HepG2 (cell line): ENCODE measurements around the gene SDE2. TPM values are rescaled to one million over a fixed set of nuclear protein-coding genes. Genes with fewer than 3 reads are reported as not detected.

Experiments used
- AHDC1 ChIP-seq: sonication (generic); formaldehyde crosslinking; IDR thresholded peaks from 2 replicates; pipeline ENCODE4 v1.5.1; 2020; ENCODE audit warnings: mild to moderate bottlenecking, missing genetic modification reagents, borderline replicate concordance
- DR1 ChIP-seq: sonication (generic); formaldehyde crosslinking; IDR thresholded peaks from 2 replicates; pipeline ENCODE4 v1.8.0; 2021; ENCODE audit warnings: mild to moderate bottlenecking, missing genetic modification reagents, inconsistent platforms
- HNF4A ChIP-seq: sonication (generic); formaldehyde crosslinking; IDR thresholded peaks from 2 replicates; pipeline ENCODE4 v1.4.0; 2020; ENCODE audit warnings: missing genetic modification reagents
- IKZF4 ChIP-seq: sonication (generic); formaldehyde crosslinking; IDR thresholded peaks from 2 replicates; pipeline ENCODE4 v1.5.1; 2020; ENCODE audit warnings: borderline replicate concordance, mild to moderate bottlenecking, low read depth, missing genetic modification reagents; ENCODE audit errors: not compliant biosample characterization
- MED13 ChIP-seq: sonication (generic); formaldehyde crosslinking; IDR thresholded peaks from 2 replicates; pipeline ENCODE4 v1.5.0; 2020; ENCODE audit warnings: missing genetic modification reagents
- MTA3 ChIP-seq: sonication (generic); formaldehyde crosslinking; IDR thresholded peaks from 2 replicates; pipeline ENCODE4 v1.4.0; 2020; ENCODE audit warnings: missing genetic modification reagents
- RARA ChIP-seq: IDR thresholded peaks from 2 replicates; pipeline ENCODE4 v1.6.1; 2016; ENCODE audit warnings: missing genetic modification reagents, missing compliant biosample characterization
- RXRA ChIP-seq: sonication (generic); formaldehyde crosslinking; IDR thresholded peaks from 2 replicates; pipeline ENCODE4 v1.5.1; 2020; ENCODE audit warnings: missing genetic modification reagents
- SALL1 ChIP-seq: sonication (generic); formaldehyde crosslinking; IDR thresholded peaks from 2 replicates; pipeline ENCODE4 v1.8.0; 2022; ENCODE audit warnings: mild to moderate bottlenecking, missing genetic modification reagents
- ZNF235 ChIP-seq: sonication (generic); formaldehyde crosslinking; IDR thresholded peaks from 2 replicates; pipeline ENCODE4 v1.8.1; 2023; ENCODE audit warnings: mild to moderate bottlenecking, missing genetic modification reagents, borderline replicate concordance
- ZNF644 ChIP-seq: IDR thresholded peaks from 2 replicates; pipeline ENCODE4 v1.6.1; 2016; ENCODE audit warnings: low read depth
- ZNF7 ChIP-seq: IDR thresholded peaks from 2 replicates; pipeline ENCODE4 v1.6.1; 2016; ENCODE audit warnings: missing biosample characterization, missing genetic modification reagents
- ZNF749 ChIP-seq: sonication (generic); formaldehyde crosslinking; IDR thresholded peaks from 2 replicates; pipeline ENCODE4 v1.8.0; 2022; ENCODE audit warnings: mild to moderate bottlenecking, missing genetic modification reagents, moderate library complexity, borderline replicate concordance
- polyA plus RNA-seq, 8 experiments: library from polyadenylated mRNA; depleted of rRNA in 3 of 8; stranded (reverse) in 7 of 8; unstranded in 1 of 8; fragments of >200 nt; fragmentation: Illumina TruSeq in 4 of 8; extraction: Trizol in 4 of 8; gene quantifications; 2 replicates each; pipeline versions ENCODE4 v1.2.1 to v1.2.3, GENCODE V29; 2011 to 2016; ENCODE audit warnings: low read depth in 4 of 8, missing spikeins in 1 of 8, mixed read lengths in 1 of 8; ENCODE audit not compliant: insufficient read depth in 1 of 8
- total RNA-seq, 5 experiments: library from RNA; depleted of rRNA; stranded (reverse); fragments of >200 nt; fragmentation: Illumina TruSeq; extraction: Trizol; gene quantifications; 2 replicates each; pipeline ENCODE4 v1.2.3, GENCODE V29; 2016; ENCODE audit warnings: low read depth in 1 of 5
- TF ChIP-seq, protein P1 (sequence below): sonication (generic); formaldehyde crosslinking; IDR thresholded peaks from 2 replicates; pipeline ENCODE4 v1.4.0; 2020; ENCODE audit warnings: missing genetic modification reagents, borderline replicate concordance
- TF ChIP-seq, protein P2 (sequence below): IDR thresholded peaks from 2 replicates; pipeline ENCODE4 v1.6.1; 2016

SDE2 gene
- total and polyA plus RNA-seq, 2 of the 13 experiments (the other 11 are each of a cell fraction or from before 2014, with no cell fraction given) = 10.8 to 19.6 TPM

DNA sequence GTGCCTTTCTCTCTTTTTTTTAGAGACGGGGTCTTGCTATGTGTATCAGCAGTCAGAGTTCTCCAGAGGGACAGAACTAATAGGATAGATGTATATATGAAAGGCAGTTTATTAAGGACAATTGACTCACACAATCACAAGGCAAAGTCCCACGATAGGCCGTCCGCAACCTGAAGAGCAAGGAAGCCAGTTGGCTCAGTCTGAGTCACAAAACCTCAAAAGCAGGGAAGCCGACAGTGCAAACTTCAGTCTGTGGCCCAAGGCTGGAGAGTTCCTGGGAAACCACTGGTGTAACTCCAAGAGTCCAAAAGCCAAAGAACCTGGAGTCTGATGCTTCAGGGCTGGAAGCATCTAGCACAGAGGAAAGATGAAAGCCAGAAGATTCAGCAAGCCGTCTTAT is 47.1 kb upstream of the SDE2 start (continued):
- TF ChIP-seq AHDC1 (CRISPR knock-in tag) (no peak), RXRA (CRISPR knock-in tag) (no peak; the same call in 1 of the 2 replicates), IKZF4 (CRISPR knock-in tag) (no peak), ZNF644 (CRISPR knock-in tag) (peak; percentile 31; the same call in 1 of the 2 replicates), MTA3 (CRISPR knock-in tag) (no peak), HNF4A (CRISPR knock-in tag) (peak; percentile 37), DR1 (CRISPR knock-in tag) (no peak), ZNF749 (CRISPR knock-in tag) (no peak), ZNF235 (CRISPR knock-in tag) (no peak), RARA (CRISPR knock-in tag) (peak; percentile 52; the same call in 1 of the 2 replicates), MED13 (no peak), ZNF7 (CRISPR knock-in tag) (peak; percentile 85; the same call in 1 of the 2 replicates), SALL1 (CRISPR knock-in tag) (0 out of 2 replicates have a peak, but pooled peaks have one; percentile 20)
- TF ChIP-seq, protein P1, sequence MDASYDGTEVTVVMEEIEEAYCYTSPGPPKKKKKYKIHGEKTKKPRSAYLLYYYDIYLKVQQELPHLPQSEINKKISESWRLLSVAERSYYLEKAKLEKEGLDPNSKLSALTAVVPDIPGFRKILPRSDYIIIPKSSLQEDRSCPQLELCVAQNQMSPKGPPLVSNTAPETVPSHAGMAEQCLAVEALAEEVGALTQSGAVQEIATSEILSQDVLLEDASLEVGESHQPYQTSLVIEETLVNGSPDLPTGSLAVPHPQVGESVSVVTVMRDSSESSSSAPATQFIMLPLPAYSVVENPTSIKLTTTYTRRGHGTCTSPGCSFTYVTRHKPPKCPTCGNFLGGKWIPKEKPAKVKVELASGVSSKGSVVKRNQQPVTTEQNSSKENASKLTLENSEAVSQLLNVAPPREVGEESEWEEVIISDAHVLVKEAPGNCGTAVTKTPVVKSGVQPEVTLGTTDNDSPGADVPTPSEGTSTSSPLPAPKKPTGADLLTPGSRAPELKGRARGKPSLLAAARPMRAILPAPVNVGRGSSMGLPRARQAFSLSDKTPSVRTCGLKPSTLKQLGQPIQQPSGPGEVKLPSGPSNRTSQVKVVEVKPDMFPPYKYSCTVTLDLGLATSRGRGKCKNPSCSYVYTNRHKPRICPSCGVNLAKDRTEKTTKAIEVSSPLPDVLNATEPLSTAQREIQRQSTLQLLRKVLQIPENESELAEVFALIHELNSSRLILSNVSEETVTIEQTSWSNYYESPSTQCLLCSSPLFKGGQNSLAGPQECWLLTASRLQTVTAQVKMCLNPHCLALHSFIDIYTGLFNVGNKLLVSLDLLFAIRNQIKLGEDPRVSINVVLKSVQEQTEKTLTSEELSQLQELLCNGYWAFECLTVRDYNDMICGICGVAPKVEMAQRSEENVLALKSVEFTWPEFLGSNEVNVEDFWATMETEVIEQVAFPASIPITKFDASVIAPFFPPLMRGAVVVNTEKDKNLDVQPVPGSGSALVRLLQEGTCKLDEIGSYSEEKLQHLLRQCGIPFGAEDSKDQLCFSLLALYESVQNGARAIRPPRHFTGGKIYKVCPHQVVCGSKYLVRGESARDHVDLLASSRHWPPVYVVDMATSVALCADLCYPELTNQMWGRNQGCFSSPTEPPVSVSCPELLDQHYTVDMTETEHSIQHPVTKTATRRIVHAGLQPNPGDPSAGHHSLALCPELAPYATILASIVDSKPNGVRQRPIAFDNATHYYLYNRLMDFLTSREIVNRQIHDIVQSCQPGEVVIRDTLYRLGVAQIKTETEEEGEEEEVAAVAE (CRISPR knock-in tag) = no peak
- TF ChIP-seq, protein P2, sequence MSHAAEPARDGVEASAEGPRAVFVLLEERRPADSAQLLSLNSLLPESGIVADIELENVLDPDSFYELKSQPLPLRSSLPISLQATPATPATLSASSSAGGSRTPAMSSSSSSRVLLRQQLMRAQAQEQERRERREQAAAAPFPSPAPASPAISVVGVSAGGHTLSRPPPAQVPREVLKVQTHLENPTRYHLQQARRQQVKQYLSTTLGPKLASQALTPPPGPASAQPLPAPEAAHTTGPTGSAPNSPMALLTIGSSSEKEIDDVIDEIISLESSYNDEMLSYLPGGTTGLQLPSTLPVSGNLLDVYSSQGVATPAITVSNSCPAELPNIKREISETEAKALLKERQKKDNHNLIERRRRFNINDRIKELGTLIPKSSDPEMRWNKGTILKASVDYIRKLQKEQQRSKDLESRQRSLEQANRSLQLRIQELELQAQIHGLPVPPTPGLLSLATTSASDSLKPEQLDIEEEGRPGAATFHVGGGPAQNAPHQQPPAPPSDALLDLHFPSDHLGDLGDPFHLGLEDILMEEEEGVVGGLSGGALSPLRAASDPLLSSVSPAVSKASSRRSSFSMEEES (CRISPR knock-in tag) = no peak
